Activated CD8-positive, alpha-beta T cell treated with anti-CD3 and anti-CD28 coated beads for 36 hours (primary cell): ENCODE measurements around the gene ITGA5. TPM values are rescaled to one million over a fixed set of nuclear protein-coding genes. Genes with fewer than 3 reads are reported as not detected.

Source experiments
- ATAC-seq: fragments of 200-7000 bp; cut with Tn5 transposase; one replicate; pipeline ENCODE4 v1.10.0; 2021; ENCODE audit warnings: mild to moderate bottlenecking, moderate library complexity
- CTCF ChIA-PET: fragments of 350-600 bp; sonication (Branson Sonifier 250); formaldehyde crosslinking; loops from one replicate; lab custom pipeline; 2021; ENCODE audit warnings: antibody characterized with exemption; lab: Charles Lee
- POLR2A ChIA-PET: fragments of 350-600 bp; sonication (Branson Sonifier 250); formaldehyde crosslinking; loops from one replicate; lab custom pipeline; 2021; ENCODE audit warnings: antibody characterized with exemption; lab: Charles Lee
- DNase-seq: peaks from one replicate; pipeline ENCODE4 v3.0.0-alpha.2; 2020
- H3K27ac Mint-ChIP-seq: one replicate; pipeline ENCODE4 v1.8.0; 2021; ENCODE audit warnings: mild to moderate bottlenecking, mixed read lengths
- H3K27me3 Mint-ChIP-seq: one replicate; pipeline ENCODE4 v1.8.0; 2021; ENCODE audit warnings: mixed read lengths
- H3K36me3 Mint-ChIP-seq: one replicate; pipeline ENCODE4 v1.8.0; 2021; ENCODE audit warnings: low read depth, mixed read lengths
- H3K4me1 Mint-ChIP-seq: one replicate; pipeline ENCODE4 v1.8.0; 2021; ENCODE audit warnings: low read depth, mixed read lengths
- H3K4me3 Mint-ChIP-seq: one replicate; pipeline ENCODE4 v1.8.0; 2021; ENCODE audit warnings: mild to moderate bottlenecking, moderate library complexity, mixed read lengths
- H3K9me3 Mint-ChIP-seq: one replicate; pipeline ENCODE4 v1.8.0; 2021; ENCODE audit warnings: mixed read lengths
- intact Hi-C: fragments of 100-400 bp; cut with micrococcal nuclease; formaldehyde crosslinking; loops from one replicate; pipeline ENCODE4 v1.10.0; 2022
- total RNA-seq, 2 experiments: library from RNA; stranded (reverse); gene quantifications; one replicate each; pipeline ENCODE4 v1.2.3, GENCODE V29; 2021
- TF ChIP-seq, protein P1 (sequence below): fragments of 200-600 bp; IDR thresholded peaks from one replicate; pipeline ENCODE4 v1.8.0; 2022; ENCODE audit warnings: antibody characterized with exemption, mild to moderate bottlenecking

Gene ITGA5
- total RNA-seq, 2 experiments from 2014 or later, result 35.2 to 36.6 TPM

DNA sequence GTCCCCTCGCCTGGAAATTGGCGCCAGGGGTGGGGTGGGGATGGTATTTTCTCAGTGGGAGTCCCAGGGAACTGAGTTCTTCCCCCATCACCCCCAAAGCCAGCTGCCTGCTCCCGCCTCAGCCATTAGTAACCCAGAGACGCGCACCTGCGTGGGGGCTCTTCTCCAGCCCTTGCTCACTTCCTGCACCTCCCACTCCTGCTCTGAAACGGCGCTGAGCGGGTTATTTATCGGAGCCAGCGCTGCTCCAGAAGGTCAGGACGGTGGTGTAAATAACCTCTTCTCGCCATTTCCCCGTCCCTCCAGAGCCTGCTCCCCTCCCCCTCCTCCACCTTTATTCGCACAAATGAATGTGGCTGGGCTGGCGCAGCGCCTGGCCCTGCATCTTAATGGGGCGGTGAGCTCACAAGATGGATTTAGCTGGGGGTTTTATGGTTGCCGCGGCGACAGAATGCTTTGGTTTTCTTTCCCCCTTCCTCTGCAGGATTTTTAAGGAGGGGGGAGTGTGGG is 67.0 kb downstream of the ITGA5 start:
- peak; percentile 73 for DNase-seq
- Mint-ChIP-seq H3K36me3 (peaks cover 13% of the 10 kb centered on the region), H3K4me3 (peak overlapping the region; percentile 43), H3K27ac (peak overlapping the region; percentile 44), H3K9me3 (no peaks in the 10 kb centered on the region), H3K27me3 (no peaks in the 10 kb centered on the region), H3K4me1 (peaks cover 15% of the 10 kb centered on the region)
- intact Hi-C loops, result no loop called here
- ChIA-PET POLR2A (interaction anchor here (0.6 to 2.1 kb wide), 6 partner anchors 11 to 85 kb away, joined by 3 to 8 read pairs (median 4); no protein-coding TSS in a partner anchor), CTCF (interaction anchor here (1.0 to 5.1 kb wide), 11 partner anchors 9 to 59 kb away, joined by 3 to 25 read pairs (median 5); partner anchors contain the start of gene COPZ1)
- TF ChIP-seq, protein P1, sequence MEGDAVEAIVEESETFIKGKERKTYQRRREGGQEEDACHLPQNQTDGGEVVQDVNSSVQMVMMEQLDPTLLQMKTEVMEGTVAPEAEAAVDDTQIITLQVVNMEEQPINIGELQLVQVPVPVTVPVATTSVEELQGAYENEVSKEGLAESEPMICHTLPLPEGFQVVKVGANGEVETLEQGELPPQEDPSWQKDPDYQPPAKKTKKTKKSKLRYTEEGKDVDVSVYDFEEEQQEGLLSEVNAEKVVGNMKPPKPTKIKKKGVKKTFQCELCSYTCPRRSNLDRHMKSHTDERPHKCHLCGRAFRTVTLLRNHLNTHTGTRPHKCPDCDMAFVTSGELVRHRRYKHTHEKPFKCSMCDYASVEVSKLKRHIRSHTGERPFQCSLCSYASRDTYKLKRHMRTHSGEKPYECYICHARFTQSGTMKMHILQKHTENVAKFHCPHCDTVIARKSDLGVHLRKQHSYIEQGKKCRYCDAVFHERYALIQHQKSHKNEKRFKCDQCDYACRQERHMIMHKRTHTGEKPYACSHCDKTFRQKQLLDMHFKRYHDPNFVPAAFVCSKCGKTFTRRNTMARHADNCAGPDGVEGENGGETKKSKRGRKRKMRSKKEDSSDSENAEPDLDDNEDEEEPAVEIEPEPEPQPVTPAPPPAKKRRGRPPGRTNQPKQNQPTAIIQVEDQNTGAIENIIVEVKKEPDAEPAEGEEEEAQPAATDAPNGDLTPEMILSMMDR, result no peak
- ATAC-seq, result peak; percentile 81

DNA sequence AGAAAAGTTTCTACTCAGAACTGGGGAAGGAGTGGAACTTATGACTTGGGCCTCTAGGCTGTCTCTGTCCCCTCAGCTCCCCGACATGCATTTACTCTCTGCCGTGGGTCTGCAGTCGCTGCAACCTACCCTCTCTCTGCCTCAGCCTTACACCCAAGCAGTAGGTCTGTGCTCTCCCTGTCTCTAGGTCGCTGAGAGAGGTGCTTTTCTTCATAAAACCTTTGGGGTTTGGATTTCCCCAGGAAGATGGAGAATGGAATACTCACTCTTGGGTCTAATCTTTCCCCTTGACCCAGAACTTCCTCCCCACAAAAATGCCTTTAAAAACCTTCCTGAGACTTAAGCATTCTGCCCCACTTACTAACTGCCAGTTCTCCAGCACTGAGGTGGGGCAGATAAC is 67.7 kb downstream of the ITGA5 start:
- Mint-ChIP-seq H3K9me3 (no peaks in the 10 kb centered on the region), H3K27ac (no peak overlapping the region), H3K4me1 (peaks cover 15% of the 10 kb centered on the region), H3K27me3 (no peaks in the 10 kb centered on the region), H3K4me3 (no peak overlapping the region), H3K36me3 (peaks cover 15% of the 10 kb centered on the region)
- TF ChIP-seq, protein P1, result no peak
- ChIA-PET POLR2A (interaction anchor here (1.6 kb wide), 1 partner anchor 58 kb away, joined by 4 read pairs; no protein-coding TSS in a partner anchor), CTCF (interaction anchor here (0.7 to 5.1 kb wide), 10 partner anchors 7 to 58 kb away, joined by 3 to 25 read pairs (median 6); no protein-coding TSS in a partner anchor)
- ATAC-seq (no peak), DNase-seq (no peak)
- intact Hi-C loops, result no loop called here

DNA sequence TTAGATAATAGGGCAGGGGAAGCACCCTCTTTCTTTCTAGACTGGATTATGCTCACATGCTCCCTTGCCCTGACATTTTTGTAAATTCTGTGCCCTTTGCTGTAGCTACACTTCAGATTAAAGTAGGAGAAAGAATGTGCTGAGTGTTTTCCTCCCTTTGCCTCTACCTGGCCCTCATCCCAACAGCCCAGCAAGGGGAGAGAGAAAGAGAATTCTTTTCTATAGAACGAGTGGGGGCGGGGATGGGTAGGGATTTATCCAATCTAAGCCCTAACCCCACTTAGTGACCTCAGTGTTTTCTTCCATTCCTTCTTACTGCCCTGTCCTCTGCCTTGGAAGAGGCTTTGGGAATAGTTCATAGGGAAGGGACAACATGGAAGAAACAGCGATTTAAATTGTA is 68.3 kb downstream of the ITGA5 start:
- H3K27ac Mint-ChIP-seq, result no peak overlapping the region
- peaks cover 15% of the 10 kb centered on the region for H3K4me1 Mint-ChIP-seq
- no peak overlapping the region for H3K4me3 Mint-ChIP-seq
- TF ChIP-seq, protein P1, result no peak
- H3K36me3 Mint-ChIP-seq, result peaks cover 15% of the 10 kb centered on the region
- H3K9me3 Mint-ChIP-seq, result no peaks in the 10 kb centered on the region
- CTCF ChIA-PET, result interaction anchor here (0.7 to 5.1 kb wide), 9 partner anchors 8 to 57 kb away, joined by 3 to 25 read pairs (median 7); no protein-coding TSS in a partner anchor
- ATAC-seq (no peak), DNase-seq (no peak)
- intact Hi-C loops, result no loop called here
- no peaks in the 10 kb centered on the region for H3K27me3 Mint-ChIP-seq
- POLR2A ChIA-PET, result no interaction called here

DNA sequence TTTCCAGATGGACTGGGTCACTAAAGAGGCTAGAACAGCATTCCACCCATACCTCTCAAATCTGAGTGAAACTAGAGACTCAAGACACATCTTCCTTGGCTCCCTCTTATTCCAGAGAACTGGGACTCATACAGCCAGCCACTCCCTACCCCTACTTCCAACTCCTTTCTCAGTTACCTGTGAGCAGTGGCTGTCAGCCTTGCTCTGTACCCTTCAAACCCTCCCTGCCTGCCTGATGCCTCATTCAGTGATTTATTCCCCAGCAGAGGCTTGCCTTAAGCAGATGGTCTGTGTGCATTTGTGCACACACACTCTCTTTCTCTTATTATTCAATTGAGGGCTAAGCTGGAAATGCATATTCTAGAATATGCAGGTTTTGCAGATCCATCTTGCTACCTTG is 69.4 kb downstream of the ITGA5 start:
- ChIA-PET CTCF (interaction anchor here (0.8 to 5.1 kb wide), 6 partner anchors 9 to 56 kb away, joined by 3 to 23 read pairs (median 6); partner anchors contain the start of gene COPZ1), POLR2A (interaction anchor here (1.0 kb wide), 3 partner anchors 8 to 62 kb away, joined by 3 to 5 read pairs (median 3); no protein-coding TSS in a partner anchor)
- intact Hi-C loops, result no loop called here
- DNase-seq, result no peak
- H3K36me3 Mint-ChIP-seq, result peaks cover 21% of the 10 kb centered on the region
- no peaks in the 10 kb centered on the region for H3K9me3 Mint-ChIP-seq
- ATAC-seq, result no peak
- H3K27me3 Mint-ChIP-seq, result no peaks in the 10 kb centered on the region
- no peak overlapping the region for H3K4me3 Mint-ChIP-seq
- TF ChIP-seq, protein P1, result no peak
- no peak overlapping the region for H3K27ac Mint-ChIP-seq
- H3K4me1 Mint-ChIP-seq, result peaks cover 15% of the 10 kb centered on the region

DNA sequence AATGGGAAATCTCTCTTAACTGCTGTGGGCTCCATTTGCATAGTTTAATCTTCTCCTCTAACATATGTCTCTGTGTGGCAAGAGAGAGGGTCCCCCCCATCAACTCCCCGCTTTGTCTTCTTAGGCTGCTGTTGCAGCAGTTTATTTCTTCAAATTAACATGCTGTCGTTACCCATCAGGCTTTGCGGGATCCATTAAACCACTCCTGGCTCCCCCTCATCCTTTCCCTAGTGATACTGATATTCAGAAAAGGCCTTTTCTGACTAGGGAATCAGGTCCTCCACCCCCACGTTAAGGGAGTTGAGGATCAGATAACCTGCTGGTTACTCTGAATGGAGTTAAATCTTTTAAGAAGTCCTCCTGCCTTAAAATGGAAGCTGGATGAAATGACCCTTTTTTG is 70.0 kb downstream of the ITGA5 start:
- Mint-ChIP-seq H3K27me3 (no peaks in the 10 kb centered on the region), H3K4me1 (peaks cover 15% of the 10 kb centered on the region), H3K4me3 (no peak overlapping the region), H3K9me3 (no peaks in the 10 kb centered on the region), H3K27ac (no peak overlapping the region), H3K36me3 (peaks cover 21% of the 10 kb centered on the region)
- TF ChIP-seq, protein P1, result no peak
- POLR2A ChIA-PET, result interaction anchor here (1.0 kb wide), 1 partner anchor 62 kb away, joined by 3 read pairs; no protein-coding TSS in a partner anchor
- intact Hi-C loops, result no loop called here
- ATAC-seq, result no peak
- DNase-seq, result no peak
- CTCF ChIA-PET, result interaction anchor here (0.8 to 5.1 kb wide), 4 partner anchors 13 to 30 kb away, joined by 3 to 23 read pairs (median 6); partner anchors contain the start of gene COPZ1
